PFSK-1 (cell line): ENCODE results near the gene TLE3.

Source experiments
- FOXP2 ChIP-seq: optimal IDR thresholded peaks from 2 replicates; pipeline ENCODE3; 2011; ENCODE audit warnings: borderline replicate concordance, control low read depth, inconsistent platforms; ENCODE audit not compliant: insufficient read depth; ENCODE audit errors: extremely low read length, extremely low read depth
- POLR2AphosphoS5 ChIP-seq: IDR thresholded peaks from 2 replicates; pipeline ENCODE4 v1.6.1; 2012; ENCODE audit warnings: low read depth, mild to moderate bottlenecking, control low read depth, low read length, moderate library complexity
- SIN3A ChIP-seq: IDR thresholded peaks from 2 replicates; pipeline ENCODE4 v1.6.1; 2012; ENCODE audit warnings: mild to moderate bottlenecking, low read length, moderate library complexity, borderline replicate concordance; ENCODE audit not compliant: insufficient read depth
- TAF1 ChIP-seq: IDR thresholded peaks from 2 replicates; pipeline ENCODE4 v1.6.1; 2012; ENCODE audit warnings: low read length, control low read depth, borderline replicate concordance; ENCODE audit not compliant: insufficient read depth
- TF ChIP-seq, protein P1 (sequence below), 2 experiments: IDR thresholded peaks; 2 replicates each; pipeline versions ENCODE4 v1.6.1 to v1.8.0; 2011 to 2012; ENCODE audit warnings: low read depth in 2 of 2, low read length in 2 of 2, control low read depth in 1 of 2, inconsistent platforms in 1 of 2, mild to moderate bottlenecking in 1 of 2, moderate library complexity in 1 of 2; ENCODE audit not compliant: insufficient read depth in 1 of 2

TLE3 gene

DNA sequence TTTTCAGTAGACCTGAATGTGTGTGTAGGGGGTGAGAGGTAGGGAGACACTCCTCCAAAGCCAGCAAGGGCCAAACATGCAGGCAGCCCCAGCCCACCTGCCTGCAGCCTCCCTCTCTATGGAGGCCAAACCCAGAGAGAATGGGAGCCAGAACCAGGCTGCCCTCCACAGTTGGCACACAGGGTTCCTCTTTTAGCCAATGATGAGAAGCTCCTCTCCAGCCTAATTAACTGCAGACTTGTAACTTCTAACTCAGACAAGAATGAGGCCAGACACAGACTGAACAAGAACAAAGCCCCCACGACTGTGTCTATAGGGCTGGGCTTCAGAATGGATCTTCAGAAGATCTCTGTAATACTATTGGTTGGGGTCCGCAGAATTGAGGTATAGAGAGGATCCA is 12.3 kb upstream of the TLE3 start:
- no peak for TF ChIP-seq POLR2AphosphoS5
- TF ChIP-seq FOXP2 = no peak
- no peak for TF ChIP-seq SIN3A
- TF ChIP-seq, protein P1, sequence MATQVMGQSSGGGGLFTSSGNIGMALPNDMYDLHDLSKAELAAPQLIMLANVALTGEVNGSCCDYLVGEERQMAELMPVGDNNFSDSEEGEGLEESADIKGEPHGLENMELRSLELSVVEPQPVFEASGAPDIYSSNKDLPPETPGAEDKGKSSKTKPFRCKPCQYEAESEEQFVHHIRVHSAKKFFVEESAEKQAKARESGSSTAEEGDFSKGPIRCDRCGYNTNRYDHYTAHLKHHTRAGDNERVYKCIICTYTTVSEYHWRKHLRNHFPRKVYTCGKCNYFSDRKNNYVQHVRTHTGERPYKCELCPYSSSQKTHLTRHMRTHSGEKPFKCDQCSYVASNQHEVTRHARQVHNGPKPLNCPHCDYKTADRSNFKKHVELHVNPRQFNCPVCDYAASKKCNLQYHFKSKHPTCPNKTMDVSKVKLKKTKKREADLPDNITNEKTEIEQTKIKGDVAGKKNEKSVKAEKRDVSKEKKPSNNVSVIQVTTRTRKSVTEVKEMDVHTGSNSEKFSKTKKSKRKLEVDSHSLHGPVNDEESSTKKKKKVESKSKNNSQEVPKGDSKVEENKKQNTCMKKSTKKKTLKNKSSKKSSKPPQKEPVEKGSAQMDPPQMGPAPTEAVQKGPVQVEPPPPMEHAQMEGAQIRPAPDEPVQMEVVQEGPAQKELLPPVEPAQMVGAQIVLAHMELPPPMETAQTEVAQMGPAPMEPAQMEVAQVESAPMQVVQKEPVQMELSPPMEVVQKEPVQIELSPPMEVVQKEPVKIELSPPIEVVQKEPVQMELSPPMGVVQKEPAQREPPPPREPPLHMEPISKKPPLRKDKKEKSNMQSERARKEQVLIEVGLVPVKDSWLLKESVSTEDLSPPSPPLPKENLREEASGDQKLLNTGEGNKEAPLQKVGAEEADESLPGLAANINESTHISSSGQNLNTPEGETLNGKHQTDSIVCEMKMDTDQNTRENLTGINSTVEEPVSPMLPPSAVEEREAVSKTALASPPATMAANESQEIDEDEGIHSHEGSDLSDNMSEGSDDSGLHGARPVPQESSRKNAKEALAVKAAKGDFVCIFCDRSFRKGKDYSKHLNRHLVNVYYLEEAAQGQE (IDR thresholded peaks at IDR 0.05; ENCODE audit: insufficient read depth in 1 of 2, low read depth in 2 of 2, low read length in 2 of 2) = no peak
- TF ChIP-seq TAF1 = no peak

DNA sequence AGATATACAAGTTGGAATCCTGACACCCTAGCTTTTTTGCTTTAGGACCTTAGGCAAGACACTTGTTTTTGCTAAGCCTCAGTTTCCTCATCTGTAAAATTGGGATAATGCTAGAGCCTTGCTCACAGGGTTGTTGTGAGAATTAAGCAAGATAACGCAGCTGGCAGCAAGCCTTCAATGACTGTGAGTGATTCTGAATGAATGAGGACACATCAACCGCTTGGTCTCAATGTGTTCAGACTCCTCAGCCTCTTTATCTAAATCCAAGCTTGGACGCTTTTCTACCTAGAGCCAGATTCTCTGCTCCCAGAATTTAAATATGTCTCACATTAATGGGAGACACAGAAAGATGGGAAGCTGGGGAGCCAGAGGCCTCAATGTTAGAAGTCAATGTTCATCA is 11.8 kb upstream of the TLE3 start:
- TF ChIP-seq, protein P1 (IDR thresholded peaks at IDR 0.05; ENCODE audit: insufficient read depth in 1 of 2, low read depth in 2 of 2, low read length in 2 of 2) = no peak
- TF ChIP-seq SIN3A (no peak), TAF1 (no peak), POLR2AphosphoS5 (no peak), FOXP2 (no peak)

DNA sequence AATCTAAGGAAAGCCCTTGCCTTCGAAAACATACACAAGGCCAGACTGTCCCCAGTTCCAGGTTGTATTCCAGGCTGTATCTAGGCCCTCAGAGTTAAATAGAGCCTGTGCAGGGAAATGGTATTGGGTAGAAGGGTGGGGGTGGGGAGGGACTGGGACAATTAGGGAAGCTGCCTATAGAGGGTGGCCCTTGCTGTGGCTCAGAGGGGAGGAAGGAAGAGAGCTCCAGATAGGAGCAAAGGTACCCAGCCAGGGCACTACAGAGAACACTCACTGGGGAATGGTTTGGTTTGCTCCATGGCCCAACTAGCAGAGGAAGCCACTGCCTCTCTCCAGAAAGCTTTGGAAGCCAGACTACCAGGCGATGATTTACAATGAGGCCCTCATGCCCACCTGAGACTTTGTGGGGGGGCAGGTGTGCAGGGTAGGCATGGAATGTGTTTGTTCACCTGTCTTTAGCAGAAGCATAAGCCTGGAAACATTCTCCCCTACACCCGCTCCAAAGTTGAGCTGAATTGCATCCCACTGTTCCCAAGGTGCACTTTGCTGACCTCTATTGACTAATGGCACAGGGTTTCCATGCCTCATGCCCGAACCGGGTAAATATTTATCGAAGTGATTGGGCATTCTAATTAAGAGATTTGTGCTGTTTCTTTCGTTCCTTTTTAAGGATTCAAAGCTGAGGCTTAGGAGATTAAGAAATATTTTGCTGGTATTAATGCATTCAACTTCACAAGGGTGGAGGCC is 6.3 kb upstream of the TLE3 start:
- TF ChIP-seq, protein P1 (IDR thresholded peaks at IDR 0.05; ENCODE audit: insufficient read depth in 1 of 2, low read depth in 2 of 2, low read length in 2 of 2) = no peak
- TF ChIP-seq TAF1 (no peak), POLR2AphosphoS5 (no peak), SIN3A (no peak), FOXP2 (no peak)

DNA sequence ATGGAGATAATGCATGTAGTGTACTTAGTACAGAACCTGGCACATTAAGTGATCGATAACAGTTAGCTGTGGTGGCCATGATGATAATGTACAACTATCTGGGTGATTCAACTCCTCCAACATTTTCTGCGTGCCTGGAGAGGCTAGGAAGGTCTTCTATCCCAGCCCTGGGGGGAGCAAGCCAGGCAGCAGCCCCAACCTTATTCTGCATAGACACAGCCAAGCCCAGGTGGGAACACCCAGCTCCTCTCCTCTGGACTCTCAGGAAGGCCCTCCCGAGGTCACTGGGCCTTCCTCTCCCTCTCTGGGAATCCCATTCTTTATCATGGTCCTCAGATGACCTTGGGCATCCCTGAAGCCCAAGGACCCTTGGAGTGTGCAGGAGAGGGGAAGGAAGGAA is 5.1 kb upstream of the TLE3 start:
- TF ChIP-seq FOXP2 = no peak
- TF ChIP-seq TAF1 = no peak
- TF ChIP-seq, protein P1 (IDR thresholded peaks at IDR 0.05; ENCODE audit: insufficient read depth in 1 of 2, low read depth in 2 of 2, low read length in 2 of 2) = no peak
- no peak for TF ChIP-seq SIN3A
- TF ChIP-seq POLR2AphosphoS5 = no peak
